SK-N-SH treated with all-trans-retinoic acid at 6 μM for 48 hours (cell line): ENCODE measurements around the gene TBC1D4.

Source experiments
- PPARA ChIP-seq: fragments of 250-450 bp; sonication (Bioruptor Pico); IDR thresholded peaks from 2 replicates; pipeline ENCODE4 v1.5.0; 2020; ENCODE audit warnings: mild to moderate bottlenecking, borderline replicate concordance
- SNAI2 ChIP-seq: fragments of 250-450 bp; sonication (Bioruptor Pico); IDR thresholded peaks from 2 replicates; pipeline ENCODE4 v1.5.0; 2020; ENCODE audit warnings: mild to moderate bottlenecking, moderate library complexity
- TCF4 ChIP-seq: fragments of 250-450 bp; sonication (Bioruptor Pico); IDR thresholded peaks from 2 replicates; pipeline ENCODE4 v1.8.0; 2021; ENCODE audit warnings: mild to moderate bottlenecking, moderate library complexity, borderline replicate concordance
- ZFP30 ChIP-seq: fragments of 450-650 bp; formaldehyde crosslinking; IDR thresholded peaks from 2 replicates; pipeline ENCODE4 v1.5.0; 2022; ENCODE audit warnings: mild to moderate bottlenecking, moderate library complexity
- TF ChIP-seq, protein P1 (sequence below): fragments of 250-450 bp; sonication (Bioruptor Pico); IDR thresholded peaks from 2 replicates; pipeline ENCODE4 v1.5.1; 2021; ENCODE audit warnings: mild to moderate bottlenecking, moderate library complexity

DNA sequence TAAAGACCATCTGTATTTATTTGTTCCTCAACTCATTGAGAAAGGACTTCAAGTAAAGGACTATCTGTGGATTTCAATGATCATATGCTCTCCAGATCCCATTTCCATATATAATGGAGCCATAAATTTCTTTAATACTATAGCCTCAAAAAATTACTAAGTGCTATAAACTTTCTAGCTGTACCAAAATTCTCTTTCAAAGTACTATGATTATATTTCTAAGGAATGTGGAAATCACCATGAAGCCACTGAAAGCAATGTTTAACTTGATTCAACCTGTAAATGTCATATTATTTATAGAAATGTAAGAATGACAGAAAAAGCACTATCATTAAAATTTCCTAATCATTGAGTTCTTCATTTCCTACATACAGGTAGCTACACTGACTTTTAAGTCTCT is 20.7 kb downstream of the TBC1D4 start:
- TF ChIP-seq, protein P1, sequence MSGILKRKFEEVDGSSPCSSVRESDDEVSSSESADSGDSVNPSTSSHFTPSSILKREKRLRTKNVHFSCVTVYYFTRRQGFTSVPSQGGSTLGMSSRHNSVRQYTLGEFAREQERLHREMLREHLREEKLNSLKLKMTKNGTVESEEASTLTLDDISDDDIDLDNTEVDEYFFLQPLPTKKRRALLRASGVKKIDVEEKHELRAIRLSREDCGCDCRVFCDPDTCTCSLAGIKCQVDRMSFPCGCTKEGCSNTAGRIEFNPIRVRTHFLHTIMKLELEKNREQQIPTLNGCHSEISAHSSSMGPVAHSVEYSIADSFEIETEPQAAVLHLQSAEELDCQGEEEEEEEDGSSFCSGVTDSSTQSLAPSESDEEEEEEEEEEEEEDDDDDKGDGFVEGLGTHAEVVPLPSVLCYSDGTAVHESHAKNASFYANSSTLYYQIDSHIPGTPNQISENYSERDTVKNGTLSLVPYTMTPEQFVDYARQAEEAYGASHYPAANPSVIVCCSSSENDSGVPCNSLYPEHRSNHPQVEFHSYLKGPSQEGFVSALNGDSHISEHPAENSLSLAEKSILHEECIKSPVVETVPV (CRISPR knock-in tag): no peak
- TF ChIP-seq SNAI2 (CRISPR knock-in tag) (no peak), PPARA (CRISPR knock-in tag) (no peak), ZFP30 (no peak), TCF4 (CRISPR knock-in tag) (no peak)
